Colon (tissue), 2 donors: ENCODE measurements around the gene FAM50A.
"Not testable (repeated sequence)": the region's sequence is repeated elsewhere in the genome, so short reads cannot be mapped to it uniquely, and the experiment has no call there.

Source experiments
- FAIRE-seq: peaks from 2 replicates; lab custom pipeline; 2012; peaks lifted over from hg19 to GRCh38; lab: Jason Lieb, UNC
- donor health status: control.
- donor health status: control.

Gene FAM50A

GRCh38 chrX:154443992-154444754 lies at the start of gene FAM50A:
FAM50A (plus strand) TSS chrX:154444141; CDS start chrX:154444236, 95 bp downstream.
- FAIRE-seq: no peak

- FAIRE-seq: not testable (repeated sequence)
Measured at GRCh38 chrX:154396363-154396762, 47.6 kb upstream of the FAM50A start.

GRCh38 chrX:154396973-154397887 lies 46.7 kb upstream of the FAM50A start:
- FAIRE-seq: no peak

- FAIRE-seq: no peak
Measured at GRCh38 chrX:154397888-154398667, 45.9 kb upstream of the FAM50A start, which contains the start of gene RPL10. RPL10 (plus strand) TSS chrX:154398377; CDS start chrX:154398520, 143 bp downstream.

- no peak for FAIRE-seq
Measured at GRCh38 chrX:154398668-154399526, 45.0 kb upstream of the FAM50A start.

GRCh38 chrX:154399527-154400368 lies 44.2 kb upstream of the FAM50A start:
- no peak for FAIRE-seq

- FAIRE-seq: not testable (repeated sequence)
Measured at GRCh38 chrX:154400369-154400817, 43.5 kb upstream of the FAM50A start.

- FAIRE-seq: no peak
Measured at GRCh38 chrX:154401045-154401799, 42.7 kb upstream of the FAM50A start.

GRCh38 chrX:154401918-154402621 lies 41.9 kb upstream of the FAM50A start:
- FAIRE-seq: no peak

- no peak for FAIRE-seq
Measured at GRCh38 chrX:154402622-154403127, 41.3 kb upstream of the FAM50A start.

- no peak for FAIRE-seq
Measured at GRCh38 chrX:154403192-154403591, 40.7 kb upstream of the FAM50A start.

GRCh38 chrX:154403858-154404257 lies 40.1 kb upstream of the FAM50A start:
- no peak for FAIRE-seq

GRCh38 chrX:154404625-154405192 lies 39.2 kb upstream of the FAM50A start:
- FAIRE-seq: no peak

- no peak for FAIRE-seq
Measured at GRCh38 chrX:154408659-154409221, 35.2 kb upstream of the FAM50A start.

- FAIRE-seq: no peak
Measured at GRCh38 chrX:154409222-154409871, 34.6 kb upstream of the FAM50A start, which contains the start of gene DNASE1L1. DNASE1L1 (minus strand) TSS chrX:154409254; CDS start chrX:154405568, 3,686 bp downstream.

GRCh38 chrX:154411981-154412340 lies 32.0 kb upstream of the FAM50A start:
- FAIRE-seq: no peak

GRCh38 chrX:154412468-154412867 lies 31.5 kb upstream of the FAM50A start:
- no peak for FAIRE-seq
